ENCODE measurements around the gene RNF31. TPM values are rescaled to one million over a fixed set of nuclear protein-coding genes. Genes with fewer than 3 reads are reported as not detected.
A peak's percentile ranks its signal among the peaks of the same experiment; 100 is the strongest.

RNF31 gene
- total and polyA plus RNA-seq, 4 donors: 31.7 to 82.4 (median 61.4) TPM

GRCh38 chr14:24150061-24150460 is 2.8 kb downstream of the RNF31 start:
- Histone ChIP-seq H3K36me3 (ENCODE audit: control insufficient read depth in 4 of 4, insufficient read depth in 4 of 4, low read length in 4 of 4) (peaks cover 17 to 36% (median 27%) of the 10 kb centered on the region in 4 donors), H3K27me3 (ENCODE audit: control insufficient read depth in 3 of 3, insufficient read depth in 3 of 3, low read length in 2 of 3) (no peaks in the 10 kb centered on the region), H3K9me3 (ENCODE audit: control insufficient read depth in 4 of 4, insufficient read depth in 3 of 4, low read length in 3 of 4) (no peaks in the 10 kb centered on the region), H3K4me3 (no peak overlapping the region), H3K27ac (ENCODE audit: low read depth in 1 of 2, low read length in 1 of 2) (no peak overlapping the region), H3K4me1 (ENCODE audit: control insufficient read depth in 5 of 5, insufficient read depth in 5 of 5, low read length in 5 of 5) (peaks cover 8 to 20% (median 12%) of the 10 kb centered on the region in 5 donors), H3K9ac (ENCODE audit: insufficient read depth in 1 of 2, low read length in 2 of 2) (no peak overlapping the region)
- no peak for TF ChIP-seq CTCF (IDR thresholded peaks at IDR 0.05; ENCODE audit: control extremely low read depth, extremely low read depth)
- no peak for DNase-seq
- no peak for ATAC-seq (ENCODE audit: insufficient read depth, low FRiP score)
- WGBS, 2 donors: 94 to 96% methylated on average over 9 of the region's 9 CpGs

- Histone ChIP-seq H3K4me3 (no peak overlapping the region), H3K4me1 (ENCODE audit: control insufficient read depth in 5 of 5, insufficient read depth in 5 of 5, low read length in 5 of 5) (peaks cover 4 to 17% (median 8%) of the 10 kb centered on the region in 5 donors), H3K9me3 (ENCODE audit: control insufficient read depth in 4 of 4, insufficient read depth in 3 of 4, low read length in 3 of 4) (no peaks in the 10 kb centered on the region), H3K9ac (ENCODE audit: insufficient read depth in 1 of 2, low read length in 2 of 2) (no peak overlapping the region), H3K27me3 (ENCODE audit: control insufficient read depth in 3 of 3, insufficient read depth in 3 of 3, low read length in 2 of 3) (no peaks in the 10 kb centered on the region), H3K36me3 (ENCODE audit: control insufficient read depth in 4 of 4, insufficient read depth in 4 of 4, low read length in 4 of 4) (peaks cover 22 to 41% (median 30%) of the 10 kb centered on the region in 4 donors), H3K27ac (ENCODE audit: low read depth in 1 of 2, low read length in 1 of 2) (peak overlapping the region in 1 of 2 donors; percentile 6)
- no peak for TF ChIP-seq CTCF (IDR thresholded peaks at IDR 0.05; ENCODE audit: control extremely low read depth, extremely low read depth)
- ATAC-seq (ENCODE audit: insufficient read depth, low FRiP score) (no peak), DNase-seq (no peak)
- 94 to 98% methylated on average over 9 of the region's 9 CpGs for WGBS, 2 donors
Observed at GRCh38 chr14:24150567-24150966, 3.3 kb downstream of the RNF31 start.

GRCh38 chr14:24150993-24151392 is 3.7 kb downstream of the RNF31 start:
- Histone ChIP-seq H3K4me3 (no peak overlapping the region), H3K9me3 (ENCODE audit: control insufficient read depth in 4 of 4, insufficient read depth in 3 of 4, low read length in 3 of 4) (no peaks in the 10 kb centered on the region), H3K9ac (ENCODE audit: insufficient read depth in 1 of 2, low read length in 2 of 2) (no peak overlapping the region), H3K27me3 (ENCODE audit: control insufficient read depth in 3 of 3, insufficient read depth in 3 of 3, low read length in 2 of 3) (no peaks in the 10 kb centered on the region), H3K4me1 (ENCODE audit: control insufficient read depth in 5 of 5, insufficient read depth in 5 of 5, low read length in 5 of 5) (peaks cover 0 to 12% (median 5%) of the 10 kb centered on the region in 5 donors), H3K36me3 (ENCODE audit: control insufficient read depth in 4 of 4, insufficient read depth in 4 of 4, low read length in 4 of 4) (peaks cover 25 to 44% (median 31%) of the 10 kb centered on the region in 4 donors), H3K27ac (ENCODE audit: low read depth in 1 of 2, low read length in 1 of 2) (no peak overlapping the region)
- WGBS, 2 donors: 89 to 96% methylated on average over 9 of the region's 9 CpGs
- ATAC-seq (ENCODE audit: insufficient read depth, low FRiP score) (no peak), DNase-seq (no peak)
- no peak for TF ChIP-seq CTCF (IDR thresholded peaks at IDR 0.05; ENCODE audit: control extremely low read depth, extremely low read depth)

Data from lung (tissue), 12 donors.